Measurements from ENCODE around the gene TSR1.

- TF ChIP-seq CTCF (IDR thresholded peaks at IDR 0.05; ENCODE audit: low read depth, low read length): no peak
- no peak for TF ChIP-seq POLR2A (IDR thresholded peaks at IDR 0.05; ENCODE audit: extremely low read depth, insufficient read length)
- no peak for TF ChIP-seq MYC (IDR thresholded peaks at IDR 0.05; ENCODE audit: low read depth, low read length)
- no peak for TF ChIP-seq MAX (IDR thresholded peaks at IDR 0.05; ENCODE audit: low read depth, low read length)
Observed at GRCh38 chr17:2361010-2361760, 24.9 kb upstream of the TSR1 start.

Data from NB4 (cell line).